Suprapubic skin (tissue), 4 donors: Measurements from ENCODE around the gene ALKBH2. TPM values are rescaled to one million over a fixed set of nuclear protein-coding genes. Genes with fewer than 3 reads are reported as not detected.

Experiments used
- DNase-seq, 2 donors: peaks; one replicate each; pipeline ENCODE4 v3.0.0-alpha.2; 2019; ENCODE audit warnings: low spot score in 2 of 2
- H3K27ac ChIP-seq: fragments of 200-600 bp; sonication (generic); one replicate; pipeline ENCODE4 v1.5.1; 2019
- H3K27me3 ChIP-seq: fragments of 200-600 bp; sonication (generic); one replicate; pipeline ENCODE4 v1.5.1; 2019
- H3K36me3 ChIP-seq: fragments of 200-600 bp; sonication (generic); one replicate; pipeline ENCODE4 v1.5.1; 2019
- H3K4me1 ChIP-seq: fragments of 200-600 bp; sonication (generic); one replicate; pipeline ENCODE4 v1.5.1; 2019
- H3K4me3 ChIP-seq: fragments of 200-600 bp; sonication (generic); one replicate; pipeline ENCODE4 v1.5.1; 2019; ENCODE audit warnings: mild to moderate bottlenecking
- H3K9me3 ChIP-seq: fragments of 200-600 bp; sonication (generic); one replicate; pipeline ENCODE4 v1.5.1; 2019
- EP300 ChIP-seq: sonication (generic); formaldehyde crosslinking; IDR thresholded peaks from one replicate; pipeline ENCODE4 v1.6.1; 2017; ENCODE audit warnings: antibody characterized with exemption
- POLR2A ChIP-seq, 2 donors: fragments of 450-650 bp; IDR thresholded peaks; one replicate each; pipeline ENCODE4 v1.6.1; 2017; ENCODE audit warnings: antibody characterized with exemption in 2 of 2, mild to moderate bottlenecking in 2 of 2, moderate library complexity in 2 of 2
- POLR2AphosphoS5 ChIP-seq, 3 donors: sonication (generic); formaldehyde crosslinking; IDR thresholded peaks; one replicate each; pipeline ENCODE4 v1.6.1; 2017; ENCODE audit warnings: antibody characterized with exemption in 3 of 3
- whole genome bisulfite sequencing: methylation state at CpG from one replicate; pipeline ENCODE4 v1.1.5; 2018; 5-methylcytosine and 5-hydroxymethylcytosine counted together
- total RNA-seq, 4 donors: library from RNA; depleted of rRNA; stranded (reverse); fragments of >200 nt; gene quantifications; one replicate each; pipeline ENCODE4 v1.1.0, GENCODE V29; 2016
- TF ChIP-seq, protein P1 (sequence below), 2 donors: fragments of 200-600 bp in 1 of 2; fragments of 450-650 bp in 1 of 2; sonication (generic) in 1 of 2; IDR thresholded peaks; one replicate each; pipeline ENCODE4 v1.5.1; 2016 to 2019; ENCODE audit warnings: antibody characterized with exemption in 2 of 2, mild to moderate bottlenecking in 1 of 2, moderate library complexity in 1 of 2

Gene ALKBH2
- total RNA-seq, 4 donors from 2014 or later: 18.8 to 36.0 (median 22.1) TPM

DNA sequence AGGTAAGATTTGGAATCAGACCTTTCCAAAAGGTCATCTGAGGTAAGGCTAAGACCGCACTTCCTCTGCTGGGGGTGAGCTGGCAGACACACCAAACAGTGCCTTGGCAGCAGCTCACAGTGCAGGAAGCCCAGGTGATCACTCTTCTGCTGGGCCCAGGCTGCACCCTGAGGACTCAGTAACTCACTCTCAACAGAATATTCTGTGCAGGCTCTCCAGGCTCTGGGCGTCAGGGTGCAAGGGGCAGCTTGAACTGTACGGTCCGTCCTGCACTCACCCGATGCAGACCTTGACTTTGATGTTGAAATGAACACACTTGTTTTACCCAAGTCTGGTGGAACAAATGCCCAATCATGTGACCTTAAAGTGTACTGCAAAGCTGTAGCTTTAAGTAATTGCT is 6.0 kb downstream of the ALKBH2 start:
- WGBS: 72% methylated on average over 5 of the region's 5 CpGs
- H3K27ac ChIP-seq: no peak overlapping the region
- DNase-seq: no peak

DNA sequence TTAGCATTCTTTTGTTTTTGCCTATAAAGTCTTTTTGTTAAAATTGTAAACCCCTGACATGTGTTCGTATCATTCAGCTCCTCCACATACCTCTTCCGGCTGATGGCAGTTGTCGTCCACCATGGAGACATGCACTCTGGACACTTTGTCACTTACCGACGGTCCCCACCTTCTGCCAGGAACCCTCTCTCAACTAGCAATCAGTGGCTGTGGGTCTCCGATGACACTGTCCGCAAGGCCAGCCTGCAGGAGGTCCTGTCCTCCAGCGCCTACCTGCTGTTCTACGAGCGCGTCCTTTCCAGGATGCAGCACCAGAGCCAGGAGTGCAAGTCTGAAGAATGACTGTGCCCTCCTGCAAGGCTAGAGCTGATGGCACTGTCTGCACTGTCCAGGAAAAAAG is 7.7 kb downstream of the ALKBH2 start:
- Histone ChIP-seq H3K4me1 (no peaks in the 10 kb centered on the region), H3K9me3 (no peaks in the 10 kb centered on the region), H3K27me3 (no peaks in the 10 kb centered on the region), H3K27ac (no peak overlapping the region), H3K4me3 (no peak overlapping the region), H3K36me3 (peaks cover 98% of the 10 kb centered on the region)
- whole genome bisulfite sequencing: 95% methylated on average over 11 of the region's 11 CpGs
- DNase-seq: peak in 1 of 2 donors; percentile 54
- TF ChIP-seq POLR2A (IDR thresholded peaks at IDR 0.05) (no peak), EP300 (no peak), POLR2AphosphoS5 (IDR thresholded peaks at IDR 0.05) (no peak)

More for the DNA sequence above, 6.0 kb downstream of the ALKBH2 start:
- Histone ChIP-seq H3K4me1 (peaks cover 9% of the 10 kb centered on the region), H3K27me3 (no peaks in the 10 kb centered on the region), H3K9me3 (no peaks in the 10 kb centered on the region), H3K4me3 (no peak overlapping the region), H3K36me3 (peaks cover 86% of the 10 kb centered on the region)
- TF ChIP-seq POLR2A (IDR thresholded peaks at IDR 0.05) (no peak), POLR2AphosphoS5 (IDR thresholded peaks at IDR 0.05) (no peak), EP300 (no peak)
- TF ChIP-seq, protein P1, sequence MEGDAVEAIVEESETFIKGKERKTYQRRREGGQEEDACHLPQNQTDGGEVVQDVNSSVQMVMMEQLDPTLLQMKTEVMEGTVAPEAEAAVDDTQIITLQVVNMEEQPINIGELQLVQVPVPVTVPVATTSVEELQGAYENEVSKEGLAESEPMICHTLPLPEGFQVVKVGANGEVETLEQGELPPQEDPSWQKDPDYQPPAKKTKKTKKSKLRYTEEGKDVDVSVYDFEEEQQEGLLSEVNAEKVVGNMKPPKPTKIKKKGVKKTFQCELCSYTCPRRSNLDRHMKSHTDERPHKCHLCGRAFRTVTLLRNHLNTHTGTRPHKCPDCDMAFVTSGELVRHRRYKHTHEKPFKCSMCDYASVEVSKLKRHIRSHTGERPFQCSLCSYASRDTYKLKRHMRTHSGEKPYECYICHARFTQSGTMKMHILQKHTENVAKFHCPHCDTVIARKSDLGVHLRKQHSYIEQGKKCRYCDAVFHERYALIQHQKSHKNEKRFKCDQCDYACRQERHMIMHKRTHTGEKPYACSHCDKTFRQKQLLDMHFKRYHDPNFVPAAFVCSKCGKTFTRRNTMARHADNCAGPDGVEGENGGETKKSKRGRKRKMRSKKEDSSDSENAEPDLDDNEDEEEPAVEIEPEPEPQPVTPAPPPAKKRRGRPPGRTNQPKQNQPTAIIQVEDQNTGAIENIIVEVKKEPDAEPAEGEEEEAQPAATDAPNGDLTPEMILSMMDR (IDR thresholded peaks at IDR 0.05): no peak

DNA sequence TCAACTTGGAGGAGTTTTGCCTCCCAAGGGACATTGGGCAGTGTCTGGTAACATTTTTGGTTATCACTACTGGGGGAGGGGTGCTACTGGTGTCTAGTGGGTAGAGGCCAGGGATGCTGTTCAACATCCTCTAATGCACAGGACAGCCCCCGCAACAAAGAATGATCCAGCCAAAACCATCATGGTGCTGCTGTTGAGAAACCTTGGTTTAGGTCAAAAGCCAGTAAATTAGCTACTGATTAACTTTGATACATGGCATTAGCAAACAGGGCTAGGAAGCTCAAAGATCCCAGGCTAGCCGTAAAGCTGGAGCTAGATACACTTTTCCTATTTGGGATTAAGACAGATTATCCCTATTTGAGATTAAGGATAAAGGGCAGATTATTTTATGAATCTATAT is 8.8 kb downstream of the ALKBH2 start:
- 96% methylated on average over 2 of the region's 2 CpGs for WGBS
- Histone ChIP-seq H3K9me3 (no peaks in the 10 kb centered on the region), H3K27me3 (no peaks in the 10 kb centered on the region), H3K4me1 (no peaks in the 10 kb centered on the region), H3K36me3 (peaks cover 94% of the 10 kb centered on the region), H3K27ac (no peak overlapping the region), H3K4me3 (no peak overlapping the region)
- no peak for DNase-seq
- TF ChIP-seq EP300 (no peak), POLR2A (IDR thresholded peaks at IDR 0.05) (no peak), POLR2AphosphoS5 (IDR thresholded peaks at IDR 0.05) (no peak)
- TF ChIP-seq, protein P1 (IDR thresholded peaks at IDR 0.05): no peak

DNA sequence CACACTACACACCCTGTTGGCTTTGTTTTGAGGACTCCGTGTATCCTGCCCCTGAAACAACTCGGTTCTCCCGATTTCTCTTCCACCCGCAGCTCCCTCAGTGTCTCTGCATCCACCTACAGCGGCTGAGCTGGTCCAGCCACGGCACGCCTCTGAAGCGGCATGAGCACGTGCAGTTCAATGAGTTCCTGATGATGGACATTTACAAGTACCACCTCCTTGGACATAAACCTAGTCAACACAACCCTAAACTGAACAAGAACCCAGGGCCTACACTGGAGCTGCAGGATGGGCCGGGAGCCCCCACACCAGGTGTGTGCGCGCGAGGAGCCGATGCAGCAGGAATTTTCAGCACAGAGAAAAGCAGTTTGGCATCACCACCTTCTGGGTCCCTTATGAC is 10.5 kb downstream of the ALKBH2 start:
- no peak for DNase-seq
- Histone ChIP-seq H3K27me3 (no peaks in the 10 kb centered on the region), H3K9me3 (no peaks in the 10 kb centered on the region), H3K4me1 (no peaks in the 10 kb centered on the region), H3K4me3 (no peak overlapping the region), H3K36me3 (peaks cover 88% of the 10 kb centered on the region), H3K27ac (no peak overlapping the region)
- TF ChIP-seq POLR2A (IDR thresholded peaks at IDR 0.05) (no peak), EP300 (no peak), POLR2AphosphoS5 (IDR thresholded peaks at IDR 0.05) (no peak)
- TF ChIP-seq, protein P1 (IDR thresholded peaks at IDR 0.05): no peak
- 94% methylated on average over 14 of the region's 14 CpGs for WGBS

DNA sequence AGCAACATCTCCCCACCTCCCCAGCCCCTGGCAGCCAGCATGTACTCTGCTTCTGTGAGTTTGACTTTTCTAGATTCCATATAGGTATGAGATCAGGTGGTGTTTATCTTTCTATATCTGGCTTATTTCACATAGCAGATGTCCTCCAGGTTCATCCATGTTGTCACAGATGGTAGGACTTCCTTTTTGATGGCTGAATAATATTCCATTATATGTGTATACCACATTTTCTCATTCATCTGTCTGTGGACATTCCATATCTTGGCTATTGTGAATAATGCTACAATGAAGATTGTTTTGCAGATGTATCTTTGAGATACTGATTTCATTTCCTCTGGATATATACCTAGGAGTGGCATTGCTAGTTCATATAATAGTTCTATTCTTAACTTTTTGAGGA is 18.4 kb downstream of the ALKBH2 start:
- no peak for TF ChIP-seq EP300
- TF ChIP-seq POLR2A (IDR thresholded peaks at IDR 0.05): no peak
- TF ChIP-seq, protein P1 (IDR thresholded peaks at IDR 0.05): no peak
- TF ChIP-seq POLR2AphosphoS5 (IDR thresholded peaks at IDR 0.05): no peak
- H3K36me3 ChIP-seq: peaks cover 72% of the 10 kb centered on the region
- no peak for DNase-seq
- H3K9me3 ChIP-seq: no peaks in the 10 kb centered on the region
- no peaks in the 10 kb centered on the region for H3K27me3 ChIP-seq
- no peak overlapping the region for H3K4me3 ChIP-seq
- no peak overlapping the region for H3K27ac ChIP-seq
- no peaks in the 10 kb centered on the region for H3K4me1 ChIP-seq
